HCEC 1CT (cell line): ENCODE results near the gene MYBBP1A.

Source experiments
- DNase-seq: peaks from one replicate; pipeline ENCODE4 v3.0.0-alpha.2; 2017

Gene MYBBP1A

GRCh38 chr17:4515501-4515900 lies 39.7 kb downstream of the MYBBP1A start:
- no peak for DNase-seq

GRCh38 chr17:4514779-4515178 lies 40.4 kb downstream of the MYBBP1A start:
- DNase-seq = no peak

- DNase-seq = no peak
Observed at GRCh38 chr17:4514206-4514605, 41.0 kb downstream of the MYBBP1A start.

GRCh38 chr17:4513113-4514032 lies 41.8 kb downstream of the MYBBP1A start:
- DNase-seq = no peak

GRCh38 chr17:4512156-4513112 lies 42.8 kb downstream of the MYBBP1A start:
- no peak for DNase-seq

GRCh38 chr17:4511199-4511932 lies 43.8 kb downstream of the MYBBP1A start:
- no peak for DNase-seq

- no peak for DNase-seq
Observed at GRCh38 chr17:4510618-4510941, 44.6 kb downstream of the MYBBP1A start.

GRCh38 chr17:4509923-4510617 lies 45.1 kb downstream of the MYBBP1A start:
- no peak for DNase-seq

GRCh38 chr17:4509401-4509800 lies 45.8 kb downstream of the MYBBP1A start:
- DNase-seq = no peak

- no peak for DNase-seq
Observed at GRCh38 chr17:4508207-4508606, 47.0 kb downstream of the MYBBP1A start.

GRCh38 chr17:4507361-4508111 lies 47.6 kb downstream of the MYBBP1A start:
- no peak for DNase-seq

GRCh38 chr17:4506892-4507291 lies 48.3 kb downstream of the MYBBP1A start:
- no peak for DNase-seq

GRCh38 chr17:4506175-4506813 lies 48.9 kb downstream of the MYBBP1A start:
- DNase-seq = no peak

- no peak for DNase-seq
Observed at GRCh38 chr17:4505187-4505586, 50.0 kb downstream of the MYBBP1A start.

GRCh38 chr17:4504188-4504587 lies 51.0 kb downstream of the MYBBP1A start:
- DNase-seq = no peak

- DNase-seq = no peak
Observed at GRCh38 chr17:4503283-4504025, 51.7 kb downstream of the MYBBP1A start.

- DNase-seq = no peak
Observed at GRCh38 chr17:4502466-4503154, 52.6 kb downstream of the MYBBP1A start.

- DNase-seq = no peak
Observed at GRCh38 chr17:4501295-4501949, 53.8 kb downstream of the MYBBP1A start.

- DNase-seq = no peak
Observed at GRCh38 chr17:4500191-4500571, 55.0 kb downstream of the MYBBP1A start.
